ENCODE data around the gene SRSF8. TPM values are rescaled to one million over a fixed set of nuclear protein-coding genes. Genes with fewer than 3 reads are reported as not detected.

SRSF8 gene
- total and polyA plus RNA-seq, 9 of the 15 experiments (the other 6 are each of a cell fraction or from before 2014, with no cell fraction given), result 18.0 to 53.4 (median 27.9) TPM

DNA sequence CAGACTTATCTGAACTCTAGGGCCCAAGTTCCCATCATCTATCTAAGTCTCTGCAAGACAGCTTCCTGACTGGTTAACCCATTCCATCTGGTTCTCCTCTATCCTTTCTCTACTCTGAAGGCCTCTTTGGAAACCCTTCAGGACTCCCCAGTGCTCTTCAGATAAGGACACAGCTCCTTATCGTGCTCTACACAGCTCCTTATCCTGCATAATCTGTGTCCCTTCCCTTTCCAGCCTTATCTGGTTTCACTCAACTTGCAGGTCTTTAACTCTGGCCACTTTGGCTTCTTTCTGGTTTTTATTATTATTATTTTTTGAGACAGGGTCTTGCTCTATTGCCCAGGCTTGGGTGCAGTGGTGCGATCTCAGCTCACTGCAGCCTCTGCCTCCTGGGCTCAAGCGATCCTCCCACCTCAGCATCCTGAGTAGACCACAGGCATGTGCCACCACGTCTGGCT, 33.5 kb downstream of the SRSF8 start (continued):
- TF ChIP-seq, protein P1, sequence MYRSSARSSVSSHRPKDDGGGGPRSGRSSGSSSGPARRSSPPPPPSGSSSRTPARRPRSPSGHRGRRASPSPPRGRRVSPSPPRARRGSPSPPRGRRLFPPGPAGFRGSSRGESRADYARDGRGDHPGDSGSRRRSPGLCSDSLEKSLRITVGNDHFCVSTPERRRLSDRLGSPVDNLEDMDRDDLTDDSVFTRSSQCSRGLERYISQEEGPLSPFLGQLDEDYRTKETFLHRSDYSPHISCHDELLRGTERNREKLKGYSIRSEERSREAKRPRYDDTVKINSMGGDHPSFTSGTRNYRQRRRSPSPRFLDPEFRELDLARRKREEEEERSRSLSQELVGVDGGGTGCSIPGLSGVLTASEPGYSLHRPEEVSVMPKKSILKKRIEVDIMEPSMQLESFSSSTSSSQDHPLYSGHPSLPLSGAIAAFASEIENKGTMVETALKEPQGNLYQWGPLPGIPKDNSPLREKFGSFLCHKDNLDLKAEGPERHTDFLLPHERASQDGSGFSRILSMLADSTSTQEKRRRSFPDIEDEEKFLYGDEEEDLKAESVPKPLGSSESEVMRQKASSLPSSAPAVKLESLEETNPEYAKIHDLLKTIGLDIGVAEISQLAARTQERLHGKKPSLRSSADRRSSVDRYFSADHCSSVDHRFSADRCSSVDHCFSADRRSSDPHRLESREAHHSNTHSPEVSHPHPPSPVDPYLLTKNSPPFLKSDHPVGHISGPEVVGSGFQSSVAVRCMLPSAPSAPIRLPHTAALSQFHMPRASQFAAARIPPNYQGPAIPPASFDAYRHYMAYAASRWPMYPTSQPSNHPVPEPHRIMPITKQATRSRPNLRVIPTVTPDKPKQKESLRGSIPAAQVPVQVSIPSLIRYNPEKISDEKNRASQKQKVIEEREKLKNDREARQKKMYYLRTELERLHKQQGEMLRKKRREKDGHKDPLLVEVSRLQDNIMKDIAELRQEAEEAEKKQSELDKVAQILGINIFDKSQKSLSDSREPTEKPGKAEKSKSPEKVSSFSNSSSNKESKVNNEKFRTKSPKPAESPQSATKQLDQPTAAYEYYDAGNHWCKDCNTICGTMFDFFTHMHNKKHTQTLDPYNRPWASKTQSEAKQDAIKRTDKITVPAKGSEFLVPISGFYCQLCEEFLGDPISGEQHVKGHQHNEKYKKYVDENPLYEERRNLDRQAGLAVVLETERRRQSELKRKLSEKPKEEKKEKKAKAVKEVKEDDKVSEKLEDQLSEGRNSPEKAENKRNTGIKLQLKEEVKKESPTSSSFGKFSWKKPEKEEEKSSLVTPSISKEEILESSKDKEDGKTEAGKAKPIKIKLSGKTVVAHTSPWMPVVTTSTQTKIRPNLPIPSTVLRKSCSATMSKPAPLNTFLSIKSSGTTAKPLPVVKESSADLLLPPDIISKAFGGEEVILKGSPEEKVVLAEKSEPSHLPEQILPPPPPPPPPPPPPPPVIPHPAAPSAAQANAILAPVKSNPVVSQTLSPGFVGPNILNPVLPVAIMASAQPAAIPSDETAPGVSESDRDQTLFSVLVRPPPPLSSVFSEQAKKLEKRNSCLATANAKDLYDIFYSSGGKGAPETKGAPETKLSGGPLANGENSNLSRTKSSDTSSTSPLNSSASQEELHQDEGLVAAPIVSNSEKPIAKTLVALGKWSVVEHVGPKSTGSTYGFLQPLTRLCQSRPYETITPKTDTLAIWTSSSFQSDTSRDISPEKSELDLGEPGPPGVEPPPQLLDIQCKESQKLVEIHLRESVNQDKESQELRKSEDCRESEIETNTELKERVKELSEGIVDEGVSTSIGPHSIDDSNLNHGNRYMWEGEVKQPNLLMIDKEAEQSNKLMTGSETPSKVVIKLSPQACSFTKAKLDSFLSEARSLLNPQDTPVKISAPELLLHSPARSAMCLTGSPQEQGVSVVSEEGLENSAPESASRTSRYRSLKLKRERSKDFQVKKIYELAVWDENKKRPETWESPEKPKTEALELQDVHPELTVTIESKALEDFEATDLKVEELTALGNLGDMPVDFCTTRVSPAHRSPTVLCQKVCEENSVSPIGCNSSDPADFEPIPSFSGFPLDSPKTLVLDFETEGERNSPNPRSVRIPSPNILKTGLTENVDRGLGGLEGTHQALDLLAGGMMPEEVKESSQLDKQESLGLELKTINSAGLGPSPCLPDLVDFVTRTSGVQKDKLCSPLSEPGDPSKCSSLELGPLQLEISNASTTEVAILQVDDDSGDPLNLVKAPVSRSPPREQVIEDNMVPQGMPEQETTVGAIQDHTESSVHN (IDR thresholded peaks at IDR 0.05; ENCODE audit: borderline replicate concordance in 1 of 2, low read depth in 1 of 2), result 0 out of 4 replicates have a peak, but pooled peaks of 1 of the 2 experiments have one; percentile 21
- TF ChIP-seq ZNF324 (CRISPR knock-in tag; IDR thresholded peaks at IDR 0.05), result no peak
- TF ChIP-seq CREM (IDR thresholded peaks at IDR 0.05; ENCODE audit: low read depth), result no peak
- TF ChIP-seq MYC (IDR thresholded peaks at IDR 0.05; ENCODE audit: low read depth, low read length), result no peak; the same call in 1 of the 2 replicates
- no peak for TF ChIP-seq MYC (CRISPR knock-in tag; IDR thresholded peaks at IDR 0.05; ENCODE audit: borderline replicate concordance, low read depth)
- TF ChIP-seq KAT2B (IDR thresholded peaks at IDR 0.05; ENCODE audit: low read depth, low read length), result no peak
- peak; percentile 97 for TF ChIP-seq SMARCE1 (IDR thresholded peaks at IDR 0.05)
- TF ChIP-seq CHD4 (IDR thresholded peaks at IDR 0.05; ENCODE audit: insufficient read depth, insufficient replicate concordance, low read depth, low read length, poor library complexity, severe bottlenecking), result no peak
- no peak for TF ChIP-seq NR0B1 (IDR thresholded peaks at IDR 0.05; ENCODE audit: partially characterized antibody)
- TF ChIP-seq ZNF277 (CRISPR knock-in tag; IDR thresholded peaks at IDR 0.05; ENCODE audit: borderline replicate concordance), result no peak
- TF ChIP-seq BDP1 (IDR thresholded peaks at IDR 0.05; ENCODE audit: insufficient read depth, insufficient read length), result no peak
- peak; percentile 90 for TF ChIP-seq SMARCC2 (IDR thresholded peaks at IDR 0.05; ENCODE audit: low read depth)
- TF ChIP-seq ARNT (IDR thresholded peaks at IDR 0.05), result peak in 1 of 2 experiments; percentile 54; a peak in 2 of 4 replicates
- no peak for TF ChIP-seq ZNF444 (CRISPR knock-in tag; IDR thresholded peaks at IDR 0.05)
- no peak for TF ChIP-seq ZNF24 (IDR thresholded peaks at IDR 0.05)
- TF ChIP-seq RHOXF2B (CRISPR knock-in tag; conservative IDR thresholded peaks at IDR 0.05), result no peak
- TF ChIP-seq ZBTB1 (CRISPR knock-in tag; IDR thresholded peaks at IDR 0.05; ENCODE audit: borderline replicate concordance, low read depth), result no peak
- no peak for TF ChIP-seq ZNF3 (CRISPR knock-in tag; IDR thresholded peaks at IDR 0.05)
